Lower leg skin (tissue), 4 donors: ENCODE data around the gene TMEM164. TPM values are rescaled to one million over a fixed set of nuclear protein-coding genes. Genes with fewer than 3 reads are reported as not detected.

ENCODE experiments used
- DNase-seq, 2 donors: peaks; one replicate each; pipeline ENCODE4 v3.0.0-alpha.2; 2019; ENCODE audit warnings: low spot score in 2 of 2
- H3K4me3 ChIP-seq: fragments of 200-600 bp; sonication (generic); 2 replicates; pipeline ENCODE4 v1.5.1; 2017; ENCODE audit warnings: mild to moderate bottlenecking, low read depth; ENCODE audit not compliant: poor library complexity, severe bottlenecking
- CTCF ChIP-seq, 3 donors: fragments of 450-650 bp; IDR thresholded peaks; one replicate each; pipeline ENCODE4 v1.5.1; 2016; ENCODE audit warnings: antibody characterized with exemption in 3 of 3, mild to moderate bottlenecking in 3 of 3, moderate library complexity in 2 of 3
- POLR2A ChIP-seq, 2 donors: fragments of 450-650 bp; IDR thresholded peaks; one replicate each; pipeline ENCODE4 v1.6.1; 2016 to 2017; ENCODE audit warnings: antibody characterized with exemption in 2 of 2, mild to moderate bottlenecking in 1 of 2, moderate library complexity in 1 of 2
- WGBS, 2 donors: methylation state at CpG; one replicate each; pipeline ENCODE4 v1.1.5; 2018; 5-methylcytosine and 5-hydroxymethylcytosine counted together
- intact Hi-C: fragments of 100-400 bp; cut with DNase I; formaldehyde crosslinking; loops from one replicate; pipeline ENCODE4 v1.15.0; 2023; ENCODE audit warnings: low total_unique reads
- total RNA-seq, 4 donors: library from RNA; depleted of rRNA; stranded (reverse); fragments of >200 nt; gene quantifications; one replicate each; pipeline ENCODE4 v1.1.0, GENCODE V29; 2016

Gene TMEM164
- total RNA-seq, result 10 to 100 TPM; 39.4 to 73.2 (median 60.8) TPM

- peak; percentile 74 to 96 for DNase-seq
- TF ChIP-seq CTCF (IDR thresholded peaks at IDR 0.05) (no peak), POLR2A (IDR thresholded peaks at IDR 0.05) (no peak)
- H3K4me3 ChIP-seq, result peak within 1 kb of the TSS; percentile 36
- intact Hi-C loops, result no loop called here
- 1 to 37% methylated on average over 43 to 76 of the region's 83 CpGs for WGBS, 2 donors
These were observed at the start of gene TMEM164 for GRCh38 chrX:110002300-110003166. TMEM164 (plus strand) TSS chrX:110003114; CDS start chrX:110003775, 661 bp downstream.

GRCh38 chrX:109954333-109954732 is 48.6 kb upstream of the TMEM164 start:
- no peak for DNase-seq
- 51 to 61% methylated on average over 2 of the region's 2 CpGs for WGBS, 2 donors
- intact Hi-C loops, result no loop called here
- H3K4me3 ChIP-seq, result no peak overlapping the region
- TF ChIP-seq CTCF (IDR thresholded peaks at IDR 0.05), result no peak
- no peak for TF ChIP-seq POLR2A (IDR thresholded peaks at IDR 0.05)

GRCh38 chrX:109954955-109955354 is 48.0 kb upstream of the TMEM164 start:
- no peak for TF ChIP-seq CTCF (IDR thresholded peaks at IDR 0.05)
- TF ChIP-seq POLR2A (IDR thresholded peaks at IDR 0.05), result no peak
- WGBS, 2 donors, result 49 to 50% methylated on average over 1 of the region's 1 CpG
- intact Hi-C loops, result no loop called here
- no peak overlapping the region for H3K4me3 ChIP-seq
- no peak for DNase-seq

- DNase-seq, result no peak
- no peak for TF ChIP-seq POLR2A (IDR thresholded peaks at IDR 0.05)
- no peak for TF ChIP-seq CTCF (IDR thresholded peaks at IDR 0.05)
- intact Hi-C loops, result no loop called here
- H3K4me3 ChIP-seq, result no peak overlapping the region
These were observed 44.6 kb upstream of the TMEM164 start for GRCh38 chrX:109958266-109958665.

- TF ChIP-seq POLR2A (IDR thresholded peaks at IDR 0.05), result no peak
- no peak for TF ChIP-seq CTCF (IDR thresholded peaks at IDR 0.05)
- DNase-seq, result no peak
- intact Hi-C loops, result no loop called here
- no peak overlapping the region for H3K4me3 ChIP-seq
These were observed 43.5 kb upstream of the TMEM164 start for GRCh38 chrX:109959356-109959871.
